Astrocyte of the spinal cord (primary cell): Measurements from ENCODE around the gene GOLGB1.

Experiments
- DNase-seq: peaks from one replicate; pipeline ENCODE4 v3.0.0; 2011; ENCODE audit warnings: low read depth, low spot score
- H3K4me3 ChIP-seq: 2 replicates; pipeline ENCODE4 v1.5.1; 2011; ENCODE audit warnings: low read depth, mild to moderate bottlenecking, low read length, moderate library complexity
- in situ Hi-C: cut with HindIII; loops from 2 replicates; pipeline ENCODE4 v1.10.0; 2017; ENCODE audit warnings: low sequenced_read_pairs
- TF ChIP-seq, protein P1 (sequence below): IDR thresholded peaks from 2 replicates; pipeline ENCODE4 v1.5.1; 2012; ENCODE audit warnings: low read depth, mild to moderate bottlenecking, low read length, inconsistent platforms

The GOLGB1 gene

DNA sequence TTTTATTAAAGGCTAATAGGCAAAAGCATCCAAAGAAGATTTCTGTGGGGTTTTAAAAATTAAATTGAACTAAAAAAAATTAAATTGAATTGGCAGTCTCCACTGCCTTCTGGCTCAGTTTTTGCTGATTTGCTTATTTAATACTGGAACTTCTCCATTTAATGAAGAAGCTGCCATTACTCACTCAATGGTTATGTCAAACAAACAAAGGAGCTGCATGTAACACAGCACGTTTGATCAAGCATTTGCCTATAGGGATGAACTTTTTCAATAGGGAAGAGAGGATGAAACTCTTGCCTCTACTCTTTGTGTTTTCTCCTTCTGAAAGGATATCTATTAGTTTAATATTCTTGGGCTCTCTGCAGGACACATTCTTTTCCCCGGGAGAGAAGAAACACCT is 84.1 kb downstream of the GOLGB1 start:
- DNase-seq, result no peak
- H3K4me3 ChIP-seq, result no peak overlapping the region
- TF ChIP-seq, protein P1, sequence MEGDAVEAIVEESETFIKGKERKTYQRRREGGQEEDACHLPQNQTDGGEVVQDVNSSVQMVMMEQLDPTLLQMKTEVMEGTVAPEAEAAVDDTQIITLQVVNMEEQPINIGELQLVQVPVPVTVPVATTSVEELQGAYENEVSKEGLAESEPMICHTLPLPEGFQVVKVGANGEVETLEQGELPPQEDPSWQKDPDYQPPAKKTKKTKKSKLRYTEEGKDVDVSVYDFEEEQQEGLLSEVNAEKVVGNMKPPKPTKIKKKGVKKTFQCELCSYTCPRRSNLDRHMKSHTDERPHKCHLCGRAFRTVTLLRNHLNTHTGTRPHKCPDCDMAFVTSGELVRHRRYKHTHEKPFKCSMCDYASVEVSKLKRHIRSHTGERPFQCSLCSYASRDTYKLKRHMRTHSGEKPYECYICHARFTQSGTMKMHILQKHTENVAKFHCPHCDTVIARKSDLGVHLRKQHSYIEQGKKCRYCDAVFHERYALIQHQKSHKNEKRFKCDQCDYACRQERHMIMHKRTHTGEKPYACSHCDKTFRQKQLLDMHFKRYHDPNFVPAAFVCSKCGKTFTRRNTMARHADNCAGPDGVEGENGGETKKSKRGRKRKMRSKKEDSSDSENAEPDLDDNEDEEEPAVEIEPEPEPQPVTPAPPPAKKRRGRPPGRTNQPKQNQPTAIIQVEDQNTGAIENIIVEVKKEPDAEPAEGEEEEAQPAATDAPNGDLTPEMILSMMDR, result no peak
- in situ Hi-C loops, result no loop called here

GRCh38 chr3:121663171-121663847 is 86.2 kb downstream of the GOLGB1 start:
- no peak overlapping the region for H3K4me3 ChIP-seq
- in situ Hi-C loops, result no loop called here
- TF ChIP-seq, protein P1, result no peak

DNA sequence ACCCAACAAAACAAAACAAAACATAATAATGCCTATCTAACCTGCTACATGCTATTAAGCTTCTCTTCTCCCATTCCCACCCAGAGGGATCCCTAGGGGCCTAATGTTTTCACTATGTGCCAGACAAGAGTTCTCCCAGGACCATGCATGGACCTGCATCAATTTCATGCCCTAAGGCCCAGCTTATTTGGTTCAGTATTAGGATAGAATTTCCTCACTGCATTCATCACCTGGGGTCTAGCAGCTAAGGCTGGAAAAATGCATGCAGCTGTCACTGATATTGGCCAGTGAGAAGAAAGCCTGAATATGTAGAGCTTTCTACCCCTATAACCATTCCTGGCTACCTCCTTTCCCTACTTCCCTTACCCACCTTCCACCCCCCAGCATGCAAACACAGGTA is 86.8 kb downstream of the GOLGB1 start:
- in situ Hi-C loops, result no loop called here
- TF ChIP-seq, protein P1, result no peak
- no peak overlapping the region for H3K4me3 ChIP-seq
- no peak for DNase-seq

More at GRCh38 chr3:121663171-121663847, 86.2 kb downstream of the GOLGB1 start:
- no peak for DNase-seq

DNA sequence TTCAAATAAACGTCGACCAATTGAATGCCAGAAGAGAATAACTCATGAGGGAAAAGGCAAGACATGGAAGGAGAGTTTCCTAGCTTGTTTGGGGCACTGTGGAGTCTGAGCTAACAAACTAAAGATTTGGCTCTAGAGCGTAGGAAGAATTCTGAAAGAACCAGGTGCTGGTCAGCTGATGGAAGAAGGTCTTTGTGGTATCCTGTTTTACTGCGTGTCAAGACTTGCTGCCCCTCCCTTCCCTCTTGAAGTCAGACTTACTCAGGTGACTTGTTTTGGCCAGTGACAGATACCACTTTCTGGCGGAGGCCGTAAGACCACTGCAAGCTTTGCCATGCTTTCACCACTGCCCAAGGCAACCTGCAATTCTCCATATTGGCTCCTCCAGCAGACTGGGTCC is 88.2 kb downstream of the GOLGB1 start:
- DNase-seq, result no peak
- in situ Hi-C loops, result no loop called here
- H3K4me3 ChIP-seq, result no peak overlapping the region
- TF ChIP-seq, protein P1, result no peak

DNA sequence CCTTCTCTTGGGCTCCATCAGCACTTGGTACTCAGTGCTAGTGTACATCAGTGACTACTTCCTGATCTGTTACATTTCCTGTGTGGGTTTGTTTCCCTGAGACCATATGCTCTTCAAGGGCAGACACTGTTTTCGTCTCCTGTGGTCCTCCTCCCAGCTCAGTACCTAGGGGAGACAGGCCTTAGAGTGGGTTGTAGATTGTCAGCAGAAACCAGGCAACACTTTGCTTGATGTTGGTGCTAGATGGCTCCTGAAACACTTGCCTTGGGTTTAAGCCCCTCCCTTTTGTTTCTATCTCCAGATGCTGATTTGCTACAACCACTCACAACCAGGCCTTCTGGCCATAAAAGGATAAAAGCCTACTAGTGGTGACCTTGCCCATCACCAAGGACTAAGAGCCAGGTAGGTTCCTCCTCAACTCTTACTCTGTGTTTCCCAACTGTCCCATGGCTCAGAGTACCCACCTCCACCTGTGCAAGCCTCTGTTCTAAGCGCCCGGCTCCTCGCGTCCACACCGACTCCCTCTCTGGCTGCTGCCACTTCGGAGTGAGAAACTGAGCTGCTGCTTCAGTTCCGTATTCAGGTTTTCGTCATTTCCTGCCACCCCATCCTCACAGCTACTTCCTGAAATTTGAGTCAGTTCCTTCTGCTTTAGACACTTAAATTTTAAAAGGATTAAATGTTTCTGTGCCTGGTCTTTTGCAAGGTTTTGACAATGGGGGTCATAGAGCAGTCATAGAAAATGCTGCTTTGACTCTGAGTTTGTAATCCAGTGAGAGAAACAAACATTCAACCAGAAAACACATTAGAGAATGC is 89.0 kb downstream of the GOLGB1 start, which contains the start of gene HCLS1:
TSS of gene HCLS1 (minus strand) at position 548 of the 816 bp plus-strand sequence. CDS start 2,556 bp downstream, outside the sequence.
- DNase-seq, result no peak
- TF ChIP-seq, protein P1, result no peak
- in situ Hi-C loops, result no loop called here
- no peak within 1 kb of the TSS for H3K4me3 ChIP-seq

GRCh38 chr3:121659586-121659985 is 90.0 kb downstream of the GOLGB1 start:
- in situ Hi-C loops, result no loop called here
- DNase-seq, result no peak
- TF ChIP-seq, protein P1, result no peak
- no peak overlapping the region for H3K4me3 ChIP-seq
